ENCODE results near the gene ARID3B. TPM values are rescaled to one million over a fixed set of nuclear protein-coding genes. Genes with fewer than 3 reads are reported as not detected.
A peak's percentile ranks its signal among the peaks of the same experiment; 100 is the strongest.

Gene ARID3B
- total and polyA plus RNA-seq, 3 experiments from 2014 or later = 13.0 to 31.1 (median 30.1) TPM

- Histone ChIP-seq H3K9me3 (ENCODE audit: low read length) (no peaks in the 10 kb centered on the region), H3K36me3 (ENCODE audit: insufficient read depth, low read length) (peaks cover 73% of the 10 kb centered on the region), H3K4me3 (ENCODE audit: low read length) (no peak overlapping the region), H3K4me1 (ENCODE audit: insufficient read depth, low read length) (peaks cover 38% of the 10 kb centered on the region), H3K27ac (ENCODE audit: low read depth, low read length) (no peak overlapping the region), H3K27me3 (ENCODE audit: insufficient read depth, low read length, poor library complexity, severe bottlenecking) (no peaks in the 10 kb centered on the region)
- Mint-ChIP-seq H3K9me3 (no peaks in the 10 kb centered on the region), H3K27me3 (peaks cover 0 to 3% of the 10 kb centered on the region in 2 donors), H3K4me1 (peaks cover 49 to 60% (median 51%) of the 10 kb centered on the region in 3 donors), H3K4me3 (peak overlapping the region in 1 of 7 donors; percentile 38), H3K36me3 (peaks cover 7 to 91% (median 15%) of the 10 kb centered on the region in 3 donors), H3K27ac (peak overlapping the region in 4 of 8 donors; percentile 62 to 94 (median 80))
- POLR2A ChIA-PET = no interaction called here
- DNase-seq = no peak
- CTCF ChIA-PET = interaction anchor here (0.9 to 3.6 kb wide), 5 partner anchors 9 to 221 kb away, joined by 3 to 25 read pairs (median 4); no protein-coding TSS in a partner anchor
Measured at GRCh38 chr15:74621546-74621920, 80.5 kb downstream of the ARID3B start.

- Histone ChIP-seq H3K4me3 (ENCODE audit: low read length) (no peak overlapping the region), H3K36me3 (ENCODE audit: insufficient read depth, low read length) (peaks cover 77% of the 10 kb centered on the region), H3K27ac (ENCODE audit: low read depth, low read length) (no peak overlapping the region), H3K9me3 (ENCODE audit: low read length) (no peaks in the 10 kb centered on the region), H3K27me3 (ENCODE audit: insufficient read depth, low read length, poor library complexity, severe bottlenecking) (no peaks in the 10 kb centered on the region), H3K4me1 (ENCODE audit: insufficient read depth, low read length) (peaks cover 38% of the 10 kb centered on the region)
- Mint-ChIP-seq H3K36me3 (peaks cover 7 to 93% (median 15%) of the 10 kb centered on the region in 3 donors), H3K9me3 (no peaks in the 10 kb centered on the region), H3K4me1 (peaks cover 45 to 56% (median 47%) of the 10 kb centered on the region in 3 donors), H3K27ac (peak overlapping the region in 3 of 8 donors; percentile 40 to 71 (median 62)), H3K4me3 (no peak overlapping the region), H3K27me3 (peaks cover 0 to 3% of the 10 kb centered on the region in 2 donors)
- POLR2A ChIA-PET = no interaction called here
- CTCF ChIA-PET = interaction anchor here (0.9 to 3.6 kb wide), 5 partner anchors 9 to 220 kb away, joined by 3 to 25 read pairs (median 4); no protein-coding TSS in a partner anchor
- no peak for DNase-seq
Measured at GRCh38 chr15:74621936-74622335, 80.9 kb downstream of the ARID3B start.

DNA sequence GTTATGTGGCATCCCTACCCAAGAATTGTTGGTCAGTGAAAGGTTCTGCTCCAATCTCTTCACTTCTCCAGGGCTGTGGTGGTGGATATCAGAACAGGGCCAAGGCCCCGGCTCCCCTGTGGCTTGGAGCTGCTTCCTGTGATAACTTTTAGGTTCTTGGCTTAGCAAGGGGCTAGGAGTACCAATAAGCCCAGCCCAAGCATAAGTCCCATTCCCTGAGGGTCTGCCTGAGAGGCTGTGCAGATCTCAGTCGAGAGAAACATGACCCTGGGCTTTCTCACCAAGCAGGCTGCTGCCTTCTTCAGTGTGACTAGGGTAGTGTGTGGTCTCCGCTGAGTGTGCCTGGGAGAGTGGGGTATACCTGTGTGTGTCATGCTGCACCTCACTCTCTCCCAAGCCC, 81.7 kb downstream of the ARID3B start:
- no peaks in the 10 kb centered on the region for H3K27me3 ChIP-seq (ENCODE audit: insufficient read depth, low read length, poor library complexity, severe bottlenecking)
- DNase-seq = no peak
- peaks cover 85% of the 10 kb centered on the region for H3K36me3 ChIP-seq (ENCODE audit: insufficient read depth, low read length)
- H3K4me3 ChIP-seq (ENCODE audit: low read length) = no peak overlapping the region
- H3K4me3 Mint-ChIP-seq = peak overlapping the region in 1 of 7 donors; percentile 34
- peaks cover 0 to 3% of the 10 kb centered on the region in 2 donors for H3K27me3 Mint-ChIP-seq
- no peak overlapping the region for H3K27ac ChIP-seq (ENCODE audit: low read depth, low read length)
- no peaks in the 10 kb centered on the region for H3K9me3 ChIP-seq (ENCODE audit: low read length)
- H3K4me1 ChIP-seq (ENCODE audit: insufficient read depth, low read length) = peaks cover 31% of the 10 kb centered on the region
- POLR2A ChIA-PET = no interaction called here
- peaks cover 37 to 50% (median 39%) of the 10 kb centered on the region in 3 donors for H3K4me1 Mint-ChIP-seq
- H3K27ac Mint-ChIP-seq = peak overlapping the region in 3 of 8 donors; percentile 21 to 48 (median 29)
- H3K9me3 Mint-ChIP-seq = no peaks in the 10 kb centered on the region
- H3K36me3 Mint-ChIP-seq = peaks cover 7 to 97% (median 15%) of the 10 kb centered on the region in 3 donors
- CTCF ChIA-PET = interaction anchor here (0.5 to 3.6 kb wide), 4 partner anchors 9 to 147 kb away, joined by 3 to 25 read pairs (median 4); no protein-coding TSS in a partner anchor

DNA sequence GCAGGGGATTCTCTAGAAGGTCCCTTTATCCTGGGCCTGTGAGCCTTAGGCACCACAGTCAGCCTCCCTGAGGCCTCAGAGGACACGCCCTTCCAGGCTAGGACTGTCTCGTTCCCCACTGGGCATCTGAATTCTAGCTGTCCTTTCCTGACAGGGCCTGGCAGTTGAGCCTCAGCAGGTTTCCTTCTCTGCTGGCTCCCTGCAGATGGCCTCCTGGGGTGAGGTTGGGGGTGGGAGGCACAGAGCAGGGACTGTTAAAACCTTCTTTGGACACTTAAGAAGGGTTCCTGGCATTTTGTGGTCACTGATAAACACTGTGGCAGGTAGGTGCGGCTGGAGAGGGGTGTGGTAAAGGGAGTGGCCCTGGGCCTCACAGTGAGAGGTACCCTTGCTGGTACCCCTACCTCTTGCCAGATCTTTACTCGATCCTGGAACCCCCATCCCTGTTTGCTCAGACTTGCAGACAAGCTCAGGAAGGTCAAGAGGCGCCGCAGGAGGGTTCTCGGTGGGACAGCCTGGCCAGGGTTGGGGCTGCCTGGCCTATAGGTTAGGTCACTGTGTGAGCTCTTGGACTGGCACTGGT, 83.1 kb downstream of the ARID3B start:
- POLR2A ChIA-PET = interaction anchor here (1.5 kb wide), 1 partner anchor 8 kb away, joined by 4 read pairs; the partner anchor contains the start of gene CLK3
- Histone ChIP-seq H3K27ac (ENCODE audit: low read depth, low read length) (no peak overlapping the region), H3K9me3 (ENCODE audit: low read length) (no peaks in the 10 kb centered on the region), H3K27me3 (ENCODE audit: insufficient read depth, low read length, poor library complexity, severe bottlenecking) (no peaks in the 10 kb centered on the region), H3K4me3 (ENCODE audit: low read length) (no peak overlapping the region), H3K36me3 (ENCODE audit: insufficient read depth, low read length) (peaks cover 95% of the 10 kb centered on the region), H3K4me1 (ENCODE audit: insufficient read depth, low read length) (peaks cover 17% of the 10 kb centered on the region)
- Mint-ChIP-seq H3K27ac (no peak overlapping the region), H3K4me3 (no peak overlapping the region), H3K27me3 (peaks cover 0 to 3% of the 10 kb centered on the region in 2 donors), H3K36me3 (peaks cover 7 to 100% (median 17%) of the 10 kb centered on the region in 3 donors), H3K9me3 (no peaks in the 10 kb centered on the region), H3K4me1 (peaks cover 27 to 41% (median 29%) of the 10 kb centered on the region in 3 donors)
- DNase-seq = no peak
- CTCF ChIA-PET = interaction anchor here (1.1 to 3.6 kb wide), 4 partner anchors 8 to 278 kb away, joined by 3 to 25 read pairs (median 4); no protein-coding TSS in a partner anchor

DNA sequence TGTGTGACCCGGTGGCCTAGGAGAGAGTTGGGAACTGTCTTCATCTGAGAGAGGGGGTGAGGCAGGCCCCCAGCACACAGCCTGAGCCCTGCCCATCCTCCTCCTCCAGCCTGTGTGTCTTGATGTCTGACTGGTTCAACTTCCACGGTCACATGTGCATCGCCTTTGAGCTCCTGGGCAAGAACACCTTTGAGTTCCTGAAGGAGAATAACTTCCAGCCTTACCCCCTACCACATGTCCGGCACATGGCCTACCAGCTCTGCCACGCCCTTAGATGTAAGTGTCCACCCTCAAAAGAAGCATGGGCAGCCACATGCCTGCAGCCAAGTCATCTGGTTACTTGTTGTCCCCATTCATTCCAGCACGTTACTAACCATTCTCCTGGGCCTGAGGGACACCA, 84.7 kb downstream of the ARID3B start:
- peak in 1 of 5 donors; percentile 27 for DNase-seq
- CTCF ChIA-PET = interaction anchor here (0.7 to 1.8 kb wide), 3 partner anchors 10 to 143 kb away, joined by 4 to 5 read pairs (median 5); partner anchors contain the start of gene CLK3
- H3K4me1 Mint-ChIP-seq = peaks cover 16 to 25% (median 16%) of the 10 kb centered on the region in 3 donors
- Histone ChIP-seq H3K36me3 (ENCODE audit: insufficient read depth, low read length) (peaks cover 83% of the 10 kb centered on the region), H3K4me1 (ENCODE audit: insufficient read depth, low read length) (peaks cover 9% of the 10 kb centered on the region), H3K4me3 (ENCODE audit: low read length) (no peak overlapping the region), H3K9me3 (ENCODE audit: low read length) (no peaks in the 10 kb centered on the region), H3K27me3 (ENCODE audit: insufficient read depth, low read length, poor library complexity, severe bottlenecking) (no peaks in the 10 kb centered on the region), H3K27ac (ENCODE audit: low read depth, low read length) (no peak overlapping the region)
- H3K27ac Mint-ChIP-seq = peak overlapping the region in 3 of 8 donors; percentile 38 to 55 (median 42)
- peaks cover 7 to 100% (median 15%) of the 10 kb centered on the region in 3 donors for H3K36me3 Mint-ChIP-seq
- no peak overlapping the region for H3K4me3 Mint-ChIP-seq
- peaks cover 0 to 3% of the 10 kb centered on the region in 2 donors for H3K27me3 Mint-ChIP-seq
- POLR2A ChIA-PET = interaction anchor here (0.6 to 1.5 kb wide), 2 partner anchors 9 to 256 kb away, joined by 3 to 4 read pairs; partner anchors contain the start of gene CLK3
- H3K9me3 Mint-ChIP-seq = no peaks in the 10 kb centered on the region

GRCh38 chr15:74626336-74626735, 85.3 kb downstream of the ARID3B start:
- no peak overlapping the region for H3K27ac ChIP-seq (ENCODE audit: low read depth, low read length)
- peak overlapping the region in 1 of 8 donors; percentile 60 for H3K27ac Mint-ChIP-seq
- no peak overlapping the region for H3K4me3 ChIP-seq (ENCODE audit: low read length)
- peaks cover 85% of the 10 kb centered on the region for H3K36me3 ChIP-seq (ENCODE audit: insufficient read depth, low read length)
- no peaks in the 10 kb centered on the region for H3K9me3 ChIP-seq (ENCODE audit: low read length)
- CTCF ChIA-PET = no interaction called here
- peaks cover 10 to 18% (median 10%) of the 10 kb centered on the region in 3 donors for H3K4me1 Mint-ChIP-seq
- H3K4me3 Mint-ChIP-seq = no peak overlapping the region
- H3K27me3 ChIP-seq (ENCODE audit: insufficient read depth, low read length, poor library complexity, severe bottlenecking) = no peaks in the 10 kb centered on the region
- H3K9me3 Mint-ChIP-seq = no peaks in the 10 kb centered on the region
- POLR2A ChIA-PET = interaction anchor here (1.4 kb wide), 1 partner anchor 10 kb away, joined by 3 read pairs; no protein-coding TSS in a partner anchor
- peaks cover 3 to 98% (median 10%) of the 10 kb centered on the region in 3 donors for H3K36me3 Mint-ChIP-seq
- H3K4me1 ChIP-seq (ENCODE audit: insufficient read depth, low read length) = peaks cover 6% of the 10 kb centered on the region
- H3K27me3 Mint-ChIP-seq = peaks cover 0 to 1% of the 10 kb centered on the region in 2 donors
- peak in 1 of 5 donors; percentile 22 for DNase-seq

GRCh38 chr15:74626752-74627692, 86.0 kb downstream of the ARID3B start:
- Mint-ChIP-seq H3K36me3 (peaks cover 3 to 95% (median 9%) of the 10 kb centered on the region in 3 donors), H3K27ac (peak overlapping the region in 3 of 8 donors; percentile 8 to 60 (median 23)), H3K4me1 (peaks cover 4 to 15% (median 9%) of the 10 kb centered on the region in 3 donors), H3K27me3 (peaks cover 0 to 1% of the 10 kb centered on the region in 2 donors), H3K9me3 (no peaks in the 10 kb centered on the region), H3K4me3 (no peak overlapping the region)
- no peaks in the 10 kb centered on the region for H3K9me3 ChIP-seq (ENCODE audit: low read length)
- DNase-seq = peak in 2 of 5 donors; percentile 17 to 50
- no peaks in the 10 kb centered on the region for H3K27me3 ChIP-seq (ENCODE audit: insufficient read depth, low read length, poor library complexity, severe bottlenecking)
- POLR2A ChIA-PET = interaction anchor here (1.4 kb wide), 1 partner anchor 10 kb away, joined by 3 read pairs; no protein-coding TSS in a partner anchor
- H3K27ac ChIP-seq (ENCODE audit: low read depth, low read length) = no peak overlapping the region
- CTCF ChIA-PET = interaction anchor here (1.0 to 16.2 kb wide), 2 partner anchors 9 to 143 kb away, joined by 3 to 180 read pairs; no protein-coding TSS in a partner anchor
- H3K4me3 ChIP-seq (ENCODE audit: low read length) = no peak overlapping the region
- peaks cover 84% of the 10 kb centered on the region for H3K36me3 ChIP-seq (ENCODE audit: insufficient read depth, low read length)
- peaks cover 6% of the 10 kb centered on the region for H3K4me1 ChIP-seq (ENCODE audit: insufficient read depth, low read length)

Data from CD8-positive, alpha-beta memory T cell (primary cell).